ENCODE measurements around the gene MROH8. TPM values are rescaled to one million over a fixed set of nuclear protein-coding genes. Genes with fewer than 3 reads are reported as not detected.
"Not testable (repeated sequence)": the region's sequence is repeated elsewhere in the genome, so short reads cannot be mapped to it uniquely, and the experiment has no call there.

Gene MROH8
- total and polyA plus RNA-seq, 8 donors, result 0.43 to 6.4 (median 1.8) TPM; not detected in 1

DNA sequence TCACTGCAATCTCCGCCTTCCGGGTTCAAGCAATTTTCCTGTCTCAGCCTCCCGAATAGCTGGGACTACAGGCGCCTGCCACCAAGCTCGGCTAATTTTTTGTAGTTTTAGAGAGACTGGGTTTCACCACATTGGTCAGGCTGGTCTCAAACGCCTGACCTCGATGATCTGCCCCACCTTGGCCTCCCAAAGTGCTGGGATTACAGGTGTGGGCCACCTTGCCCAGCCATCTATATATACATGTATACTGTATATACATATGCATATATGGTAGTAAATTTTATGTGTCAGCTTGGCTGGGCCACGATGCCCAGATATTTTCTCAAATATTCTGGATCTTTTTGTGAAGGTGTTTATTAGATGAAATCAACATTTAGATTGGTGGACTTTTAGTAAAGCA is 102.3 kb downstream of the MROH8 start:
- peaks cover 0 to 17% (median 5%) of the 10 kb centered on the region in 4 donors for H3K36me3 ChIP-seq
- intact Hi-C loops (cut with DNase I; ENCODE audit: low total_unique reads), result no loop called here
- no peaks in the 10 kb centered on the region for H3K27me3 ChIP-seq
- DNase-seq, result no peak
- no peaks in the 10 kb centered on the region for H3K4me1 ChIP-seq
- no peak overlapping the region for H3K27ac ChIP-seq
- H3K9me3 ChIP-seq, result no peaks in the 10 kb centered on the region
- whole genome bisulfite sequencing, 5 donors, result 96 to 99% (median 97%) methylated on average over 8 of the region's 8 CpGs
- H3K4me3 ChIP-seq, result no peak overlapping the region
- TF ChIP-seq EP300 (IDR thresholded peaks at IDR 0.05), result no peak
- no peak for TF ChIP-seq POLR2AphosphoS5 (IDR thresholded peaks at IDR 0.05)
- TF ChIP-seq POLR2A (IDR thresholded peaks at IDR 0.05), result no peak
- TF ChIP-seq, protein P1, sequence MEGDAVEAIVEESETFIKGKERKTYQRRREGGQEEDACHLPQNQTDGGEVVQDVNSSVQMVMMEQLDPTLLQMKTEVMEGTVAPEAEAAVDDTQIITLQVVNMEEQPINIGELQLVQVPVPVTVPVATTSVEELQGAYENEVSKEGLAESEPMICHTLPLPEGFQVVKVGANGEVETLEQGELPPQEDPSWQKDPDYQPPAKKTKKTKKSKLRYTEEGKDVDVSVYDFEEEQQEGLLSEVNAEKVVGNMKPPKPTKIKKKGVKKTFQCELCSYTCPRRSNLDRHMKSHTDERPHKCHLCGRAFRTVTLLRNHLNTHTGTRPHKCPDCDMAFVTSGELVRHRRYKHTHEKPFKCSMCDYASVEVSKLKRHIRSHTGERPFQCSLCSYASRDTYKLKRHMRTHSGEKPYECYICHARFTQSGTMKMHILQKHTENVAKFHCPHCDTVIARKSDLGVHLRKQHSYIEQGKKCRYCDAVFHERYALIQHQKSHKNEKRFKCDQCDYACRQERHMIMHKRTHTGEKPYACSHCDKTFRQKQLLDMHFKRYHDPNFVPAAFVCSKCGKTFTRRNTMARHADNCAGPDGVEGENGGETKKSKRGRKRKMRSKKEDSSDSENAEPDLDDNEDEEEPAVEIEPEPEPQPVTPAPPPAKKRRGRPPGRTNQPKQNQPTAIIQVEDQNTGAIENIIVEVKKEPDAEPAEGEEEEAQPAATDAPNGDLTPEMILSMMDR (IDR thresholded peaks at IDR 0.05), result no peak

DNA sequence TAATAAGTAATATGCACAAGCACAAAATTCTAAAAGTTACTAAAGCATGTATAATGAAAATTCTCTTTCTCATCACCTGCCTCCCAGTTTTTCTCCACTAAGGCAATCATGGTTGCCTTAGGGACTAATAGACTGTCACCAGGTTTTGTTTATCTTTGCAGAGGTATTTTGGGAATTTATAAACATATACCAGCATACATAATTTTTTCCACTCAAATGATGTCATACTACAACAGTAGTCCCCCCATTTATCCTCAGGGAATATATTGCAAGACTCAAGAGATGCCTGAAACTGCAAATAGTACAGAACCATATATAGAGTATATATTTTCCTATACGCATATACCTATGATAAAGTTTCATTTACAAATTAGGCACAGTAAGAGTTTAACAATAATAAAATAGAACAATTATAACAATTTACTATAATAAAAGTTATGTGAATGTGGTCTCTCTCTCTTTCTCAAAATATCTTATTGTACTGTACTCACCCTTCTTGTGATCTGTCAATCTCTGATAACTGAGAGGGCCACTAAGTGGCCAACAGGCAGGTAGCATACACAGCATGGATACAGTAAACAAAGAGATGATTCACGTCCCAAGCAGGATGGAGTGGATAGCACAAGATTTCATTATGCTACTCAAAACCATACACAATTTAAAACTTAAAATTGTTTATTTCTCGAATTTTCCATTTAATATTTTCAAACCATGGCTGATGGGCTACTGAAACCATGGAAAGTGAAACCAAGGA is 103.2 kb downstream of the MROH8 start:
- Histone ChIP-seq H3K27me3 (no peaks in the 10 kb centered on the region), H3K27ac (no peak overlapping the region), H3K9me3 (no peaks in the 10 kb centered on the region), H3K36me3 (peaks cover 0 to 13% (median 6%) of the 10 kb centered on the region in 4 donors), H3K4me1 (no peaks in the 10 kb centered on the region), H3K4me3 (no peak overlapping the region)
- TF ChIP-seq, protein P1 (IDR thresholded peaks at IDR 0.05), result no peak
- no peak for TF ChIP-seq POLR2A (IDR thresholded peaks at IDR 0.05)
- no peak for TF ChIP-seq POLR2AphosphoS5 (IDR thresholded peaks at IDR 0.05)
- TF ChIP-seq EP300 (IDR thresholded peaks at IDR 0.05), result no peak
- WGBS, 5 donors, result 85 to 92% (median 87%) methylated on average over 3 of the region's 3 CpGs
- intact Hi-C loops (cut with DNase I; ENCODE audit: low total_unique reads), result no loop called here
- no peak for DNase-seq

DNA sequence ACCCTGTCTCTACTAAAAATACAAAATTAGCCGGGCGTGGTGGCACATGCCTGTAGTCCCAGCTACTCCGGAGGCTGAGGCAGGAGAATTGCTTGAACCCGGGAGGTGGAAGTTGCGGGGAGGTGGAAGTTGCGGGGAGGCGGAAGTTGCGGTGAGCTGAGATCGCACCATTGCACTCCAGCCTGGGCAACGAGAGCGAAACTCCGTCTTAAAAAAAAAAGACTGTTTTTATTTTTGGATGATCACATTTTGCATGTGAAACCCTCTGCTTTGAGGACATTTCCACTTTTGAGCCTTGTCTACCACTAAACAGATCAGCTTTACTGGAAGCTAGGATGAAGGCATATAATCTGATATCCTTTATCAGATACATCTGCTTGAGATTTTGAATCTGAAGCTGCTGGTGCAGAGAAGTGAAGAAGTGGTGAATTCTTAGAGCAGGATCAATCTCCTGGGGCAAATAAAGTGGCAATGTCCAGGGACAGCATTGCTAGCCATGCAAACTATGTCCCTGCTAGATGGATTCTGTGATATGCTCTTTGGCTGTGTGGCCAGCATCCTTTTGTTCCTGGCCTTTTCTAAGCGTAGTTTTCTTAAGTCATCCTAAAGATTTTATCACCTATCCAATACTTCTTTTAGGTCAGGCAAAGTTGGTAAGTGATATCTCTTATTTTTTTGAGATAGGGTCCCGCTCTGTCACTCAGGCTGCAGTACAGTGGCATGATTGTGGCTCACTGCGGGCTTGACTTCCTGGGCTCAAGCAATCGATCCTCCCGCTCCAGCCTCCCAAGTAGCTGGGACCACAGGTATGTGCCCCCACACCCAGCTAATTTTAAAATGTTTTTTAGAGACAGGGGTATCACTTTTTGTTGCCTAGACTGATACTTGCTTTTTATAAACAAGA is 106.8 kb downstream of the MROH8 start:
- Histone ChIP-seq H3K4me1 (no peaks in the 10 kb centered on the region), H3K27me3 (no peaks in the 10 kb centered on the region), H3K4me3 (no peak overlapping the region), H3K9me3 (no peaks in the 10 kb centered on the region), H3K27ac (no peak overlapping the region), H3K36me3 (peaks cover 0 to 12% (median 6%) of the 10 kb centered on the region in 4 donors)
- intact Hi-C loops (cut with DNase I; ENCODE audit: low total_unique reads), result no loop called here
- DNase-seq, result no peak
- WGBS, 5 donors, result 85 to 96% (median 94%) methylated on average over 17 of the region's 17 CpGs
- TF ChIP-seq, protein P1 (IDR thresholded peaks at IDR 0.05), result no peak
- TF ChIP-seq POLR2AphosphoS5 (IDR thresholded peaks at IDR 0.05) (no peak), EP300 (IDR thresholded peaks at IDR 0.05) (no peak), POLR2A (IDR thresholded peaks at IDR 0.05) (no peak)

DNA sequence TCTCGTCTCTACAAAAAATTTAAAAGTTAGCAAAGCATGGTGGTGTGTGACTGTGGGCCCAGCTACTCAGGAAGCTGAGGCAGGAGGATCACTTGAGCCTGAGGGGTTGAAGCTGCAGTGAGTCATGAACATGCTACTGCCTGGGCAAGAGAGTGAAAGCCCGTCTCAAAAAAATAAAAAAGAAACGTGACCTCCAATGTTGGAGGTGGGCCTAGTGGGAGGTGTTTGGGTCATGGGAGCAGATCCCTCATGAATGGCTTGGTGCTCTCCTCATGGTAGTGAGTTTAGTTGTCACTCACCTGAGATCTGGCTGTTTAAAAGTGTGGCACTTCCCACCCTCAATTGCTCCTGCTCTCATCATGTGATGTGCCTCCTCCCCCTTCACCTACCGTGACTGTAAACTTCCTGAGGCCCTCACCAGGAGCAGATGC is 107.9 kb downstream of the MROH8 start:
- Histone ChIP-seq H3K27ac (no peak overlapping the region), H3K4me3 (no peak overlapping the region), H3K27me3 (no peaks in the 10 kb centered on the region), H3K36me3 (peaks cover 0 to 18% (median 10%) of the 10 kb centered on the region in 4 donors), H3K4me1 (no peaks in the 10 kb centered on the region), H3K9me3 (no peaks in the 10 kb centered on the region)
- intact Hi-C loops (cut with DNase I; ENCODE audit: low total_unique reads), result no loop called here
- 75 to 89% (median 80%) methylated on average over 4 of the region's 4 CpGs for WGBS, 5 donors
- TF ChIP-seq, protein P1 (IDR thresholded peaks at IDR 0.05), result no peak
- TF ChIP-seq POLR2AphosphoS5 (IDR thresholded peaks at IDR 0.05), result no peak
- no peak for TF ChIP-seq EP300 (IDR thresholded peaks at IDR 0.05)
- TF ChIP-seq POLR2A (IDR thresholded peaks at IDR 0.05), result no peak
- DNase-seq, result no peak

DNA sequence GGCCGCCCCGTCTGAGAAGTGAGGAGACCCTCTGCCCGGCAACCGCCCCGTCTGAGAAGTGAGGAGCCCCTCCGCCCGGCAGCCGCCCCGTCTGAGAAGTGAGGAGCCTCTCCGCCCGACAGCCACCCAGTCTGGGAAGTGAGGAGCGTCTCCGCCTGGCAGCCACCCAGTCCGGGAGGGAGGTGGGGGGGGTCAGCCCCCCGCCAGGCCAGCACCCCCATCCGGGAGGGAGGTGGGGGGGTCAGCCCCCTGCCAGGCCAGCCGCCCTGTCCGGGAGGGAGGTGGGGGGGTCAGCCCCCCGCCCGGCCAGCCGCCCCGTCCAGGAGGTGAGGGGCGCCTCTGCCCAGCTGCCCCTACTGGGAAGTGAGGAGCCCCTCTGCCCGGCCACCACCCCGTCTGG is 109.8 kb downstream of the MROH8 start:
- H3K27ac ChIP-seq; H3K9me3 ChIP-seq; H3K4me3 ChIP-seq; DNase-seq; H3K4me1 ChIP-seq; intact Hi-C loops (cut with DNase I; ENCODE audit: low total_unique reads); H3K27me3 ChIP-seq: not testable (repeated sequence)
- peaks cover 4 to 32% (median 27%) of the 10 kb centered on the region in 4 donors for H3K36me3 ChIP-seq
- 95 to 100% (median 96%) methylated on average over 6 to 19 of the region's 25 CpGs for WGBS, 5 donors
